ENCODE data around the gene OR2T2. TPM values are rescaled to one million over a fixed set of nuclear protein-coding genes. Genes with fewer than 3 reads are reported as not detected.
"Not testable (repeated sequence)": the region's sequence is repeated elsewhere in the genome, so short reads cannot be mapped to it uniquely, and the experiment has no call there.

The OR2T2 gene
- total RNA-seq, 1 experiment from 2014 or later: not detected

DNA sequence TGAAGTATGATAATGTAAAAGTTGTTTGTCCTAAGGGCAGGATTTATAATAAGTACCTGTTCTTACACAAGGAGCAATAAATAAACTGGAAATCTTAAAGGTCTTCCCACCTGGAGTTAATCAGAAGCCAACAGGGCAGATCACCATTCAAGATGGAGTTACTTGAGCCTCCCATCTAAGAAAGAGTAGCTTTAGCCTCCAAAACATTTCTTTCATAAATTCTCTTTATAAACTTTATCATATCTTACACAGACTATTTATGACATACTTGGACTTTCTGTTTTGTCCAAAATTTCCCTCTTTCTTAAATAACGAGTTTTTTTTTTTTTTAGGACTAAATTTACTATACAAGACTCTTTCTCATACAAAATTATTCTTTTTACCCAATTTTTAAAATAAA is 24.1 kb upstream of the OR2T2 start:
- Mint-ChIP-seq H3K36me3 (ENCODE audit: insufficient read depth, unreplicated experiment) (no peaks in the 10 kb centered on the region), H3K27me3 (ENCODE audit: insufficient read depth, unreplicated experiment) (no peaks in the 10 kb centered on the region), H3K27ac (ENCODE audit: unreplicated experiment) (no peak overlapping the region), H3K4me3 (ENCODE audit: unreplicated experiment) (no peak overlapping the region), H3K4me1 (ENCODE audit: low read depth, unreplicated experiment) (no peaks in the 10 kb centered on the region), H3K9me3 (ENCODE audit: unreplicated experiment) (peaks cover 12% of the 10 kb centered on the region)
- intact Hi-C loops (cut with micrococcal nuclease; ENCODE audit: unreplicated experiment): no loop called here
- DNase-seq: peak in 1 of 2 experiments; percentile 1
- Histone ChIP-seq H3K9me3 (peaks cover 18% of the 10 kb centered on the region), H3K4me1 (no peaks in the 10 kb centered on the region), H3K4me3 (ENCODE audit: low read depth, low read length) (no peak overlapping the region), H3K27me3 (replicated peaks; ENCODE audit: control insufficient read depth, insufficient read depth, low read length) (no peaks in the 10 kb centered on the region), H3K36me3 (ENCODE audit: control insufficient read depth, insufficient read depth, low read length) (no peaks in the 10 kb centered on the region)
- ChIA-PET CTCF (no interaction called here), POLR2A (no interaction called here)
- no TSS peak for BruUV-seq (replicated peaks)
- TF ChIP-seq, protein P1, sequence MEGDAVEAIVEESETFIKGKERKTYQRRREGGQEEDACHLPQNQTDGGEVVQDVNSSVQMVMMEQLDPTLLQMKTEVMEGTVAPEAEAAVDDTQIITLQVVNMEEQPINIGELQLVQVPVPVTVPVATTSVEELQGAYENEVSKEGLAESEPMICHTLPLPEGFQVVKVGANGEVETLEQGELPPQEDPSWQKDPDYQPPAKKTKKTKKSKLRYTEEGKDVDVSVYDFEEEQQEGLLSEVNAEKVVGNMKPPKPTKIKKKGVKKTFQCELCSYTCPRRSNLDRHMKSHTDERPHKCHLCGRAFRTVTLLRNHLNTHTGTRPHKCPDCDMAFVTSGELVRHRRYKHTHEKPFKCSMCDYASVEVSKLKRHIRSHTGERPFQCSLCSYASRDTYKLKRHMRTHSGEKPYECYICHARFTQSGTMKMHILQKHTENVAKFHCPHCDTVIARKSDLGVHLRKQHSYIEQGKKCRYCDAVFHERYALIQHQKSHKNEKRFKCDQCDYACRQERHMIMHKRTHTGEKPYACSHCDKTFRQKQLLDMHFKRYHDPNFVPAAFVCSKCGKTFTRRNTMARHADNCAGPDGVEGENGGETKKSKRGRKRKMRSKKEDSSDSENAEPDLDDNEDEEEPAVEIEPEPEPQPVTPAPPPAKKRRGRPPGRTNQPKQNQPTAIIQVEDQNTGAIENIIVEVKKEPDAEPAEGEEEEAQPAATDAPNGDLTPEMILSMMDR (IDR thresholded peaks at IDR 0.05; ENCODE audit: insufficient read depth in 1 of 2, low read depth in 1 of 2, low read length in 1 of 2, severe bottlenecking in 1 of 2, unreplicated experiment in 1 of 2): no peak

DNA sequence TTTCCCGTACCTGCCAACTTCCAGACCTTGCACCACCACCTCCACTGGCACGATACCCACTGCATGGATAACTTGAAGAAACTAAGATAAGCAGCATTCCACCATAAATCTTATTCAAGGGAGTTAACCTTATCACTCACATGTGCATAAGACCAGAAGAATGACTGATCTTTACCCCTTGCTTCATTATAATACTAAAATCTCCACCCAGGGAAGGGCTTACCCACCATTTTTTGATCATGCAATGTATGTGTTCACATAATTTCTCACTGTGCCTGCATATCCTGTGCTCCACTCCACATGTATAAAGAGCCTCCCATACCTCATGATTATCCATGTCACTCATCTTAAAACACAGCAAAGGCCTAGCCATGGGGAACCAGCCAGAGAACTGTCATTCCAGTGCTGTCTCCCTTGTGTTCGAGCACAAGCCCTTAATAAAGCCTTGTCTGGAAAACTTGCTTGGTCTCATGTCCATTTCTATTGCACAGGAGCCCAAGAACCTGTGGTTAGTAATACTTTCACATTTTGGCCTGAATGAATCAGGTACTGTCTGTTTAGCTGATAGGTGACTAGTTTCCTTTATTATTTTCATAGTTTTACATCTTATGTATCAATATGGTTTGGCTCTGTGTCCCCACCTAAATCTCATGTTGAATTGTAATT is 17.8 kb upstream of the OR2T2 start:
- CTCF ChIA-PET, POLR2A ChIA-PET: not testable (repeated sequence)

DNA sequence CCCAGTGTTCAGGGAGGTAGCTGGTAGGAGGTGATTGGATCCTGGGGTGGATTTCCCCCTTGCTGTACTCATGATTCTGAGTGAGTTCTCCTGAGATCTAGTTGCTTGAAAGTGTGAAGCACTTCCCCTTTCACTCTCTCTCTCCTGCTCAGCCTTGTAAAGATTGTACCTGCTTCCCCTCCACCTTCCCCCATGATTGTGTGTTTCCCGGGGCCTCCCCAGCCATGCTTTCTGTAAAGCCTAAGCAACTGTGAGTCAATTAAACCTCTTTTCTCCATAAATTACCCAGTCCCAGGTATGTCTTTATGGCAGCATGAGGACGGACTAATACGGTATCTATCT is 17.3 kb upstream of the OR2T2 start:
- BruUV-seq (replicated peaks): not testable (repeated sequence)

More for the DNA sequence above, 17.8 kb upstream of the OR2T2 start:
- H3K27me3 ChIP-seq (replicated peaks; ENCODE audit: control insufficient read depth, insufficient read depth, low read length); H3K4me3 Mint-ChIP-seq (ENCODE audit: unreplicated experiment); H3K4me1 ChIP-seq; H3K27ac Mint-ChIP-seq (ENCODE audit: unreplicated experiment); H3K36me3 Mint-ChIP-seq (ENCODE audit: insufficient read depth, unreplicated experiment); H3K27me3 Mint-ChIP-seq (ENCODE audit: insufficient read depth, unreplicated experiment); intact Hi-C loops (cut with micrococcal nuclease; ENCODE audit: unreplicated experiment); H3K4me1 Mint-ChIP-seq (ENCODE audit: low read depth, unreplicated experiment); H3K9me3 ChIP-seq; H3K4me3 ChIP-seq (ENCODE audit: low read depth, low read length); BruUV-seq (replicated peaks); H3K36me3 ChIP-seq (ENCODE audit: control insufficient read depth, insufficient read depth, low read length); DNase-seq: not testable (repeated sequence)
- peaks cover 18% of the 10 kb centered on the region for H3K9me3 Mint-ChIP-seq (ENCODE audit: unreplicated experiment)

GRCh38 chr1:248431683-248432082 is 13.8 kb upstream of the OR2T2 start:
- H3K36me3 Mint-ChIP-seq (ENCODE audit: insufficient read depth, unreplicated experiment); BruUV-seq (replicated peaks); H3K9me3 ChIP-seq; H3K4me1 Mint-ChIP-seq (ENCODE audit: low read depth, unreplicated experiment); H3K4me1 ChIP-seq; H3K27ac Mint-ChIP-seq (ENCODE audit: unreplicated experiment); H3K9me3 Mint-ChIP-seq (ENCODE audit: unreplicated experiment); H3K4me3 ChIP-seq (ENCODE audit: low read depth, low read length); DNase-seq; H3K27me3 ChIP-seq (replicated peaks; ENCODE audit: control insufficient read depth, insufficient read depth, low read length); H3K36me3 ChIP-seq (ENCODE audit: control insufficient read depth, insufficient read depth, low read length); POLR2A ChIA-PET; intact Hi-C loops (cut with micrococcal nuclease; ENCODE audit: unreplicated experiment); H3K4me3 Mint-ChIP-seq (ENCODE audit: unreplicated experiment); H3K27me3 Mint-ChIP-seq (ENCODE audit: insufficient read depth, unreplicated experiment); CTCF ChIA-PET: not testable (repeated sequence)

More for the DNA sequence above, 17.3 kb upstream of the OR2T2 start:
- DNase-seq; H3K27ac Mint-ChIP-seq (ENCODE audit: unreplicated experiment); H3K27me3 Mint-ChIP-seq (ENCODE audit: insufficient read depth, unreplicated experiment); H3K4me3 ChIP-seq (ENCODE audit: low read depth, low read length); H3K4me1 ChIP-seq; H3K4me1 Mint-ChIP-seq (ENCODE audit: low read depth, unreplicated experiment); H3K4me3 Mint-ChIP-seq (ENCODE audit: unreplicated experiment); H3K9me3 ChIP-seq; CTCF ChIA-PET; POLR2A ChIA-PET; H3K36me3 Mint-ChIP-seq (ENCODE audit: insufficient read depth, unreplicated experiment); intact Hi-C loops (cut with micrococcal nuclease; ENCODE audit: unreplicated experiment); H3K36me3 ChIP-seq (ENCODE audit: control insufficient read depth, insufficient read depth, low read length); H3K27me3 ChIP-seq (replicated peaks; ENCODE audit: control insufficient read depth, insufficient read depth, low read length): not testable (repeated sequence)
- H3K9me3 Mint-ChIP-seq (ENCODE audit: unreplicated experiment): peaks cover 18% of the 10 kb centered on the region

DNA sequence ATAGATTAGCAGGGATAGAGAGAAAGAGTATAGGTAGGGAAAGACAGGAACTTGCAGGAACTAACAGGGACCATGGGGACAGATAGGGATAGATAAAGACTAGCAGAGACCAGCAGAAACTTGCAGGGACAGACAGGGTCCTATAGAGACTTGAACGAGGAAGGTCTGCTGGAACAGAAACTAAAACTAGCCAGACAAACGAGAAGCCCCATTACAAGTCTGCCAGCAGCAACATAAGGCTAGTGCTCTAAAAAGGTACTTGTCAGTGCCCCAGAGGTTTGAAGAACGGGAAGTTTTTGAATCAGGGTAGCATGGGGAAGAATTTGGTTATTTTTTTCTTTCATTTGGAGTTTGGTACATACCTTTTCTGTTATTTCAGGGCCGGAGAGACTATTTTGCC is 13.2 kb upstream of the OR2T2 start:
- H3K27me3 ChIP-seq (replicated peaks; ENCODE audit: control insufficient read depth, insufficient read depth, low read length); H3K4me1 Mint-ChIP-seq (ENCODE audit: low read depth, unreplicated experiment); H3K27me3 Mint-ChIP-seq (ENCODE audit: insufficient read depth, unreplicated experiment); H3K36me3 ChIP-seq (ENCODE audit: control insufficient read depth, insufficient read depth, low read length); H3K4me3 Mint-ChIP-seq (ENCODE audit: unreplicated experiment); H3K36me3 Mint-ChIP-seq (ENCODE audit: insufficient read depth, unreplicated experiment); DNase-seq; H3K27ac Mint-ChIP-seq (ENCODE audit: unreplicated experiment); CTCF ChIA-PET; H3K4me1 ChIP-seq; H3K9me3 Mint-ChIP-seq (ENCODE audit: unreplicated experiment); POLR2A ChIA-PET; BruUV-seq (replicated peaks); H3K4me3 ChIP-seq (ENCODE audit: low read depth, low read length); H3K9me3 ChIP-seq; intact Hi-C loops (cut with micrococcal nuclease; ENCODE audit: unreplicated experiment): not testable (repeated sequence)

DNA sequence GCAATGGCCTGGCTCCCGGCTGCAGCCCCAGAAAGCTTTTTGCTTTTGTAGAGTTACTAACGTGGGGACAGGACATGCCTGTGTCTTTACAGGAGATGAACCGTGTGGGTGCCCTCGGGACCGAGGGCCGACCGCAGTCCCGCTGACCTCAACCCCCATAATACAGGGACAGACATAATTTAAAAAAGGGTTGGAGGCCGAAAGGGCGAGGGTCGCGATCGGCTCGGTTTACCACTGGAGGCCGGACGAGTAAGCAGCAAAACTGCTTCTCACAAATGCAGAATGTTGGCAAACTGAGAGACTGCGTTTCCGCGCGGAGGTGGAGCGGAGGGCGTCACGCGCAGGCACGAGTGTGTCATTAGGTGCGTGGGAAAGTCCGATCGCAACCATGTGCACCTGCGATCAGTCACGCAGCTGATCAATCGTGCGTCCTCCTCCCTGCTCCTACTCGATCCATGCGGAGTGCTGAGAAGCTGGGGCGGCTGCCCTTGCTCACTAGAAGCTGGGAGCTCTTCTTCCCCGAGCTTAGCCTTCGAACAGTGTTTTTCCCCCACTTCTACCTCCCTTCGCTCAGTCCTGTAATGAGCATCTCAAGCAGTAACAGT is 11.5 kb upstream of the OR2T2 start:
- H3K4me1 Mint-ChIP-seq (ENCODE audit: low read depth, unreplicated experiment); intact Hi-C loops (cut with micrococcal nuclease; ENCODE audit: unreplicated experiment); H3K27me3 ChIP-seq (replicated peaks; ENCODE audit: control insufficient read depth, insufficient read depth, low read length); H3K36me3 Mint-ChIP-seq (ENCODE audit: insufficient read depth, unreplicated experiment); H3K4me3 Mint-ChIP-seq (ENCODE audit: unreplicated experiment); DNase-seq; H3K4me1 ChIP-seq; BruUV-seq (replicated peaks); H3K36me3 ChIP-seq (ENCODE audit: control insufficient read depth, insufficient read depth, low read length); POLR2A ChIA-PET; H3K4me3 ChIP-seq (ENCODE audit: low read depth, low read length); H3K9me3 ChIP-seq; H3K9me3 Mint-ChIP-seq (ENCODE audit: unreplicated experiment); H3K27me3 Mint-ChIP-seq (ENCODE audit: insufficient read depth, unreplicated experiment); CTCF ChIA-PET; H3K27ac Mint-ChIP-seq (ENCODE audit: unreplicated experiment): not testable (repeated sequence)
